ENCODE measurements around the gene MAGEB2.

Gene MAGEB2

DNA sequence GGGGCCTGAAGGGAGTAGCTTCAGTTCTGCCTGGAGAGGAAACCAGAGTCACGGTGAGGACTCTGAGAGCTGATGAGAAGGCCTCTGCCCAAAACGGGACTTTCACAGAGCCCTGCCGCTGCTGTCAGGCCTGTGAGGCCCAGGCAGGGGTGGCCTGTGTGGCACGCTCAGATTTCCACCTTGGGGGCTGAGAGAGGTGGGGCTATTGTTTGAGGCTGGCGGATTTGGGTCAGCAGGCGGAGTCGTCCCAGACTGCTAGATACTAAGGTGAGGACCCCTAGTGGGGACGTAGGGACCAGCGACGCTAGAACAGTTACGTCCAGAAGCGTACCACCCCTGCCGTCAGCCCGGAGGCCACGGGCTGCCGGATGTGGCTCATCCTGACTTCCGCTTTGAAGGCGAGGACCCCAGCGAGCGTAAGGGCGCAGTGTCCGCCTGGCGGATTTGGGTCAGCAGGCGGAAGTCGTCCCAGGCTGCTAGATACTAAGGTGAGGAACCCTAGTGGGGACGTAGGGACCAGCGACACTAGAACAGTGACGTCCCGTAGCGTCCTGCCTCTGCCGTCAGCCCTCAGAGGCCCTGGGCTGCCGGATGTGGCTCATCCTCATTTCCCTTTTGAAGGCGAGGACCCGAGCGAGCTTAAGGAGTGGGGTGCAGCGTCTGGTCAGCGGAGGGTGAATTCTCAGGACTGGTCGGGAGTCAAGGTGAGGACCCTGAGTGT, 31.6 kb downstream of the MAGEB2 start, which contains the start of gene MAGEB1:
TSS of gene MAGEB1 (plus strand) at position 378 of the 721 bp plus-strand sequence. CDS start 3,348 bp downstream, outside the sequence.
- ATAC-seq, result no peak
- no peak within 1 kb of the TSS for H3K27ac Mint-ChIP-seq
- H3K4me3 Mint-ChIP-seq, result no peak within 1 kb of the TSS
- H3K4me1 Mint-ChIP-seq, result no peaks in the 10 kb centered on the region
- H3K27me3 Mint-ChIP-seq, result no peaks in the 10 kb centered on the region
- no peaks in the 10 kb centered on the region for H3K9me3 Mint-ChIP-seq
- no peaks in the 10 kb centered on the region for H3K36me3 Mint-ChIP-seq

DNA sequence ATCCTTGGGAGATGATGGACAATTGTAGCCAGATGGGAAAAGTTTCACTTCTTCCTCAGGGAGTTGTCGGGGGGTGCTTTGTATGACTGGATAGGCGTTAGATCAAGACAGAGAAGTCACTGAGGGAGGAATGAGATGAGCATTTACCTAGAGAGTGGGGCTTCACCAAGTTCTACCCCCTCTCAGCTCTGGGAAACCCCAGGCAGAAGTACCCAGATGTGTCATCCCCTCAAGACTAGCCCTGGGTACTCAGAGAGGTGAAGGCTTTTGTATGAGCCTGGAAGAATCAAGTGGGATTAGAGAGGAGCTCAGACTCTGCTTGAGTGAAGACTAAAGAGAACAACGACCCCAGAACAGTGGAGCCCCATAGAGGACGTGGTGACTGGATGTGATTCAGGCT, 33.5 kb downstream of the MAGEB2 start:
- Mint-ChIP-seq H3K27ac (no peak overlapping the region), H3K4me1 (no peaks in the 10 kb centered on the region), H3K4me3 (no peak overlapping the region), H3K9me3 (no peaks in the 10 kb centered on the region), H3K36me3 (no peaks in the 10 kb centered on the region), H3K27me3 (no peaks in the 10 kb centered on the region)
- peak; percentile 56 for ATAC-seq

DNA sequence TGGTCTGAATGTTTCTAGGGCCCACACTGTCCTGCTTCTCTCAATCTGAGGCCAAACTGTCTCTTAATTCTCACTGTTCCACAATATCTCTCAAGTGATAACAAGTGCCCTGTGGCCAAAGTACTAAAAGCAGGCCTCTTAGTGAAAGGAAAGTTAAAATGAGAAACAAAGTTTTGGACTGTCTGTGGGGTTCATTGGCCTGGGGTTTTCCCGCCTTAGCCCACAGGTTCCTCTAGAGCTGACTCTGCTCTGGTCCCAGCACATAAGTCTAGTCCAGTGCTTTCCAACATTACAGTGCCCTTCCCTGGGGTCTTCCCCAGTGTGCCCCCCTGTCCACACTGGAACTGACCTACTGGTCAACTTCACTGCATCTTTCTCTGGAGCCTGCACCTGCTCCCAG, 37.9 kb downstream of the MAGEB2 start:
- Mint-ChIP-seq H3K36me3 (no peaks in the 10 kb centered on the region), H3K9me3 (peaks cover 2% of the 10 kb centered on the region), H3K27me3 (no peaks in the 10 kb centered on the region), H3K27ac (no peak overlapping the region), H3K4me1 (no peaks in the 10 kb centered on the region), H3K4me3 (no peak overlapping the region)
- peak; percentile 56 for ATAC-seq

DNA sequence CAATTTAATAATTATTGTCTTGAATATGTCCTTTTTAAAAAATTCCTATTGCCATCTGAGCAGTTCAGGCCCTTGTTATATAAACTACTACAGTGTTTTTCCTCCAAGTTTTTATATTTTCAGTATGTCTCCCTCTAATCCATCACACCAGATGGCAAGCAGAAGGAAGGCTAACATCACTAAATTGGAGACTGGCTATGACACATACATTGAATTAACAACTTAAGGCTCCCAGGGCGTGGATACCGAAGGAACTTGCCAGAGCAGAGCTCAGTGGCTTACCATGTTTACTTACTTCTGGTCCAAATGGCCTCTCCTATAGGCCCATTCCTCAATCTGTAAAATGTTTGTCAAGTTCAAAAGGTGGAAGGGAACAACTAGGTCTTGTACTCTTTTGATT, 44.6 kb downstream of the MAGEB2 start:
- Mint-ChIP-seq H3K36me3 (no peaks in the 10 kb centered on the region), H3K27me3 (no peaks in the 10 kb centered on the region), H3K4me3 (no peak overlapping the region), H3K4me1 (no peaks in the 10 kb centered on the region), H3K27ac (no peak overlapping the region), H3K9me3 (peaks cover 2% of the 10 kb centered on the region)
- ATAC-seq, result no peak

DNA sequence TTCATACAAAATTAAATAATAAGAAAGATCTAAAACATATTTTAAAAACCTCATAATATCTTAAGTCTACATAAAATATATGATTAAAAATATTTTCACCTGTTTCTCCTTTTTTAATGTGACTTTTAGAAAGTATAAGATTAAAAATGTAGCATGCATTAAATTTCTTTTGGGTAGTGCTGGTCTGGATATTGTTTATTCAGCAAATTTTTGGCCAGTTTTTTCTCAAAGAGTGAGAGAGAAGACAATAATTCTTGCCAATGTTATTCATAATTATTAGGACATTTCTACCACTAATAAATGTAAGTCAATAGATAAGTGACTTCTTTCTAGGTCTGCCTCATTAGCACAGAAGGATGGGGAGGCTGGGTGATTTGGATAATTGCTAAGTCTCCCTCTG, 45.6 kb downstream of the MAGEB2 start:
- no peaks in the 10 kb centered on the region for H3K36me3 Mint-ChIP-seq
- H3K9me3 Mint-ChIP-seq, result peaks cover 2% of the 10 kb centered on the region
- no peak overlapping the region for H3K27ac Mint-ChIP-seq
- no peaks in the 10 kb centered on the region for H3K27me3 Mint-ChIP-seq
- H3K4me3 Mint-ChIP-seq, result no peak overlapping the region
- no peaks in the 10 kb centered on the region for H3K4me1 Mint-ChIP-seq
- no peak for ATAC-seq

DNA sequence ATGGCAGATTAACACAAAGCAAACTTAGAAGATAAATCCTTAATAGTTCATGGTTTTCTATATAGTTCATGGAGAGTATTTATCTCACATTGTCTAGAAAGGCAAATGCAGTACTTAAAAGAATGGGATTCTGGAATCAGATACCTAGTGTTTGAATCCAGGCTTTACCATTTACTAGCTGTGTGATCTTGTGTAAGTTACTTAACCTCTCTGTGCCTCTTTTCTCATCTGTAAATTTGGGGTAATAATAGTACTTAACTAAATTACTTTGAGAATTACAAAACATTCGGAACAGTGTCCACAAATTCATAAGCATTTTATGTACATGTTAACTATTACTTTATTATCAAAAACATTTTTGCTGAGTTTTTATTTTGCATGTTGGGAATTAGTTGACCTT, 47.4 kb downstream of the MAGEB2 start:
- H3K4me3 Mint-ChIP-seq, result no peak overlapping the region
- peaks cover under 1% of the 10 kb centered on the region for H3K27me3 Mint-ChIP-seq
- H3K9me3 Mint-ChIP-seq, result no peaks in the 10 kb centered on the region
- ATAC-seq, result no peak
- H3K27ac Mint-ChIP-seq, result no peak overlapping the region
- no peaks in the 10 kb centered on the region for H3K4me1 Mint-ChIP-seq
- no peaks in the 10 kb centered on the region for H3K36me3 Mint-ChIP-seq
